ENCODE measurements around the gene SEM1. TPM values are rescaled to one million over a fixed set of nuclear protein-coding genes. Genes with fewer than 3 reads are reported as not detected.

Gene SEM1
- polyA plus RNA-seq, 2 of the 4 experiments (the other 2 are of a cell fraction) = 235 to 859 TPM

DNA sequence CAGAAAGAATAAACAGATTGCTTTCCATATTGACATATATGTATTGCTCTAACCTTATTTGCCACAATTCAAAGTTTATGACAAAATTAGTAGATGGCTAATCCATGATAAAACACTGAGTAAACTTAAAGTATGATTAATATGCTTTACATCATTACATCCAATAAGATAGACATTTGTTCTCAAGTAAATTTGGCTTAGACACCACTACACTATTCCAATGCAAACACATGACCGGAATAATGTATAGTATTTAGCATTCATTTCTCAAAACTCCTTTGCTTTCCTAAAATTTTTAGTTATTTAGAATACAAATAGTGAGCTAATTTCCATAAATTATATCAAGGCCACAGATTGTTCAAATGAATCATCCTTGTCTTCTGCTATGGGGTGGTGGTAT lies 20.2 kb downstream of the SEM1 start:
- no peak for ATAC-seq
- no peak overlapping the region for H3K4me3 ChIP-seq
- POLR2A ChIA-PET = no interaction called here

GRCh38 chr7:96686305-96686704 lies 23.3 kb downstream of the SEM1 start:
- CTCF ChIA-PET = no interaction called here
- H3K9me3 ChIP-seq = peaks cover 4% of the 10 kb centered on the region; the same call in 1 of the 3 replicates
- no peak overlapping the region for H3K4me3 ChIP-seq
- FAIRE-seq (no peak), ATAC-seq (no peak), DNase-seq (ENCODE audit: low read depth in 1 of 2, low spot score in 1 of 2) (no peak)
- no peaks in the 10 kb centered on the region for H3K4me1 ChIP-seq
- TF ChIP-seq, protein P1, sequence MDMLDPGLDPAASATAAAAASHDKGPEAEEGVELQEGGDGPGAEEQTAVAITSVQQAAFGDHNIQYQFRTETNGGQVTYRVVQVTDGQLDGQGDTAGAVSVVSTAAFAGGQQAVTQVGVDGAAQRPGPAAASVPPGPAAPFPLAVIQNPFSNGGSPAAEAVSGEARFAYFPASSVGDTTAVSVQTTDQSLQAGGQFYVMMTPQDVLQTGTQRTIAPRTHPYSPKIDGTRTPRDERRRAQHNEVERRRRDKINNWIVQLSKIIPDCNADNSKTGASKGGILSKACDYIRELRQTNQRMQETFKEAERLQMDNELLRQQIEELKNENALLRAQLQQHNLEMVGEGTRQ (IDR thresholded peaks at IDR 0.05) = no peak
- TF ChIP-seq KDM1A (IDR thresholded peaks at IDR 0.05; ENCODE audit: low read depth) = no peak
- no peak overlapping the region for H3K27ac ChIP-seq
- no peak overlapping the region for H3K4me2 ChIP-seq
- POLR2A ChIA-PET = no interaction called here

More for the DNA sequence above, 20.2 kb downstream of the SEM1 start:
- no peaks in the 10 kb centered on the region for H3K4me1 ChIP-seq
- no peak overlapping the region for H3K4me2 ChIP-seq
- no peaks in the 10 kb centered on the region for H3K9me3 ChIP-seq
- WGBS (ENCODE audit: missing lambda C conversion rate) = 90% methylated on average over 1 of the region's 1 CpG
- no peak overlapping the region for H3K27ac ChIP-seq
- DNase-seq (ENCODE audit: low read depth in 1 of 2, low spot score in 1 of 2) (no peak), FAIRE-seq (peak; percentile 79)
- no peak for TF ChIP-seq HOXB13 (CRISPR knock-in tag; IDR thresholded peaks at IDR 0.05; ENCODE audit: low read depth)
- no peak for TF ChIP-seq FOSL2 (IDR thresholded peaks at IDR 0.05)
- TF ChIP-seq FOSL2 (CRISPR knock-in tag; IDR thresholded peaks at IDR 0.05) = no peak
- no peak for TF ChIP-seq NPAS2 (CRISPR knock-in tag; IDR thresholded peaks at IDR 0.05; ENCODE audit: borderline replicate concordance)
- TF ChIP-seq CBX2 (IDR thresholded peaks at IDR 0.05; ENCODE audit: borderline replicate concordance, low read depth) = no peak
- TF ChIP-seq CEBPB (IDR thresholded peaks at IDR 0.05) = no peak
- no peak for TF ChIP-seq NFE2L2 (conservative IDR thresholded peaks at IDR 0.05; ENCODE audit: low read length)
- no peak for TF ChIP-seq MAFK (IDR thresholded peaks at IDR 0.05; ENCODE audit: partially characterized antibody)
- no peak for TF ChIP-seq RFX5 (IDR thresholded peaks at IDR 0.05)
- TF ChIP-seq, protein P2, sequence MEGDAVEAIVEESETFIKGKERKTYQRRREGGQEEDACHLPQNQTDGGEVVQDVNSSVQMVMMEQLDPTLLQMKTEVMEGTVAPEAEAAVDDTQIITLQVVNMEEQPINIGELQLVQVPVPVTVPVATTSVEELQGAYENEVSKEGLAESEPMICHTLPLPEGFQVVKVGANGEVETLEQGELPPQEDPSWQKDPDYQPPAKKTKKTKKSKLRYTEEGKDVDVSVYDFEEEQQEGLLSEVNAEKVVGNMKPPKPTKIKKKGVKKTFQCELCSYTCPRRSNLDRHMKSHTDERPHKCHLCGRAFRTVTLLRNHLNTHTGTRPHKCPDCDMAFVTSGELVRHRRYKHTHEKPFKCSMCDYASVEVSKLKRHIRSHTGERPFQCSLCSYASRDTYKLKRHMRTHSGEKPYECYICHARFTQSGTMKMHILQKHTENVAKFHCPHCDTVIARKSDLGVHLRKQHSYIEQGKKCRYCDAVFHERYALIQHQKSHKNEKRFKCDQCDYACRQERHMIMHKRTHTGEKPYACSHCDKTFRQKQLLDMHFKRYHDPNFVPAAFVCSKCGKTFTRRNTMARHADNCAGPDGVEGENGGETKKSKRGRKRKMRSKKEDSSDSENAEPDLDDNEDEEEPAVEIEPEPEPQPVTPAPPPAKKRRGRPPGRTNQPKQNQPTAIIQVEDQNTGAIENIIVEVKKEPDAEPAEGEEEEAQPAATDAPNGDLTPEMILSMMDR (IDR thresholded peaks at IDR 0.05) = no peak
- TF ChIP-seq, protein P3, sequence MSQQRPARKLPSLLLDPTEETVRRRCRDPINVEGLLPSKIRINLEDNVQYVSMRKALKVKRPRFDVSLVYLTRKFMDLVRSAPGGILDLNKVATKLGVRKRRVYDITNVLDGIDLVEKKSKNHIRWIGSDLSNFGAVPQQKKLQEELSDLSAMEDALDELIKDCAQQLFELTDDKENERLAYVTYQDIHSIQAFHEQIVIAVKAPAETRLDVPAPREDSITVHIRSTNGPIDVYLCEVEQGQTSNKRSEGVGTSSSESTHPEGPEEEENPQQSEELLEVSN (IDR thresholded peaks at IDR 0.05; ENCODE audit: borderline replicate concordance, low read depth) = no peak
- TF ChIP-seq RAD21 (conservative IDR thresholded peaks at IDR 0.05 in 1 of 2, IDR thresholded peaks at IDR 0.05 in 1 of 2) = no peak
- no peak for TF ChIP-seq JUN (IDR thresholded peaks at IDR 0.05)
- no peak for TF ChIP-seq PBX3 (IDR thresholded peaks at IDR 0.05)
- TF ChIP-seq HDAC2 (IDR thresholded peaks at IDR 0.05) = no peak
- no peak for TF ChIP-seq FOSB (CRISPR knock-in tag; IDR thresholded peaks at IDR 0.05)
- no peak for TF ChIP-seq PHF8 (IDR thresholded peaks at IDR 0.05; ENCODE audit: borderline replicate concordance, low read depth)
- CTCF ChIA-PET = no interaction called here

DNA sequence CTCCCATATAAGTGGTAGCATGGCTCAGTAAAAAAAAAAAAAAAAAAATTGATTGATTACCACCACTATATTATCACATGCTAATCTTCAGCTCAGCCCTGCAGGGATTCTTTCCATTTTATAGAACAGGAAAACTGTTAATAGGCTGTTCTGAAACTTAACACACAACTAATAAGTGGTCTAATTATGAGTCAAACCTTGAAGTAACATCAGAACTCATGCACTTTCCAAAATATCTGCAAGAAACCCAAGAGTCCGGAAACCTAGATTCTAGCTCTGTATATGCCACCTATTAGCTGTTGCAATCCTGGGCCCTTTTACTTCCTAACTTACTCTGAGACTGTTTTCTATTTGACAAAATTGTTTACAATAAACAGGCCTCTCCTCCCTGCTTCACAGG lies 23.9 kb downstream of the SEM1 start:
- CTCF ChIA-PET = no interaction called here
- no peak overlapping the region for H3K4me3 ChIP-seq
- TF ChIP-seq, protein P4, sequence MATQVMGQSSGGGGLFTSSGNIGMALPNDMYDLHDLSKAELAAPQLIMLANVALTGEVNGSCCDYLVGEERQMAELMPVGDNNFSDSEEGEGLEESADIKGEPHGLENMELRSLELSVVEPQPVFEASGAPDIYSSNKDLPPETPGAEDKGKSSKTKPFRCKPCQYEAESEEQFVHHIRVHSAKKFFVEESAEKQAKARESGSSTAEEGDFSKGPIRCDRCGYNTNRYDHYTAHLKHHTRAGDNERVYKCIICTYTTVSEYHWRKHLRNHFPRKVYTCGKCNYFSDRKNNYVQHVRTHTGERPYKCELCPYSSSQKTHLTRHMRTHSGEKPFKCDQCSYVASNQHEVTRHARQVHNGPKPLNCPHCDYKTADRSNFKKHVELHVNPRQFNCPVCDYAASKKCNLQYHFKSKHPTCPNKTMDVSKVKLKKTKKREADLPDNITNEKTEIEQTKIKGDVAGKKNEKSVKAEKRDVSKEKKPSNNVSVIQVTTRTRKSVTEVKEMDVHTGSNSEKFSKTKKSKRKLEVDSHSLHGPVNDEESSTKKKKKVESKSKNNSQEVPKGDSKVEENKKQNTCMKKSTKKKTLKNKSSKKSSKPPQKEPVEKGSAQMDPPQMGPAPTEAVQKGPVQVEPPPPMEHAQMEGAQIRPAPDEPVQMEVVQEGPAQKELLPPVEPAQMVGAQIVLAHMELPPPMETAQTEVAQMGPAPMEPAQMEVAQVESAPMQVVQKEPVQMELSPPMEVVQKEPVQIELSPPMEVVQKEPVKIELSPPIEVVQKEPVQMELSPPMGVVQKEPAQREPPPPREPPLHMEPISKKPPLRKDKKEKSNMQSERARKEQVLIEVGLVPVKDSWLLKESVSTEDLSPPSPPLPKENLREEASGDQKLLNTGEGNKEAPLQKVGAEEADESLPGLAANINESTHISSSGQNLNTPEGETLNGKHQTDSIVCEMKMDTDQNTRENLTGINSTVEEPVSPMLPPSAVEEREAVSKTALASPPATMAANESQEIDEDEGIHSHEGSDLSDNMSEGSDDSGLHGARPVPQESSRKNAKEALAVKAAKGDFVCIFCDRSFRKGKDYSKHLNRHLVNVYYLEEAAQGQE (IDR thresholded peaks at IDR 0.05) = no peak
- TF ChIP-seq NPAS2 (CRISPR knock-in tag; IDR thresholded peaks at IDR 0.05; ENCODE audit: borderline replicate concordance) (no peak), JUN (IDR thresholded peaks at IDR 0.05) (no peak), HDAC2 (IDR thresholded peaks at IDR 0.05) (no peak), HOXB5 (CRISPR knock-in tag; IDR thresholded peaks at IDR 0.05) (no peak), PBX3 (IDR thresholded peaks at IDR 0.05) (no peak), NR3C1 (IDR thresholded peaks at IDR 0.05) (no peak), RFX5 (IDR thresholded peaks at IDR 0.05) (no peak), BCL3 (IDR thresholded peaks at IDR 0.05) (no peak), KDM1A (IDR thresholded peaks at IDR 0.05; ENCODE audit: low read depth) (no peak), RARB (CRISPR knock-in tag; IDR thresholded peaks at IDR 0.05) (no peak)

More for the DNA sequence above, 23.9 kb downstream of the SEM1 start:
- 97% methylated on average over 1 of the region's 1 CpG for WGBS (ENCODE audit: missing lambda C conversion rate)
- no peak for ATAC-seq
- Histone ChIP-seq H3K9me3 (peaks cover 4% of the 10 kb centered on the region; the same call in 1 of the 3 replicates), H3K4me1 (no peaks in the 10 kb centered on the region), H3K4me2 (no peak overlapping the region), H3K27ac (no peak overlapping the region)
- POLR2A ChIA-PET = no interaction called here
- no peak for DNase-seq (ENCODE audit: low read depth in 1 of 2, low spot score in 1 of 2)
- no peak for FAIRE-seq

All from A549 (cell line).